MM.1S (cell line): ENCODE measurements around the gene CPVL.

Source experiments
- DNase-seq: peaks from one replicate; pipeline ENCODE4 v3.0.0-alpha.2; 2015
- H2AFZ ChIP-seq: fragments of 300-600 bp; sonication (generic); 2 replicates; pipeline ENCODE4 v1.6.0; 2016; ENCODE audit warnings: antibody characterized with exemption, low read length
- H3F3A ChIP-seq: fragments of 300-600 bp; sonication (generic); 2 replicates; pipeline ENCODE4 v1.6.1; 2016; ENCODE audit warnings: mild to moderate bottlenecking, antibody characterized with exemption, low read length, moderate library complexity, mixed read lengths; ENCODE audit not compliant: insufficient read depth
- H3K27ac ChIP-seq: fragments of 300-600 bp; sonication (generic); 2 replicates; pipeline ENCODE4 v1.5.1; 2016; ENCODE audit warnings: mild to moderate bottlenecking, low read length
- H3K27me3 ChIP-seq: fragments of 300-600 bp; sonication (generic); replicated peaks from 2 replicates; pipeline ENCODE4 v1.6.0; 2016; ENCODE audit warnings: low read length; ENCODE audit not compliant: insufficient read depth
- H3K36me3 ChIP-seq: fragments of 300-600 bp; sonication (generic); replicated peaks from 2 replicates; pipeline ENCODE4 v1.6.1; 2016; ENCODE audit warnings: mild to moderate bottlenecking, low read length, mixed read lengths; ENCODE audit not compliant: insufficient read depth
- H3K4me1 ChIP-seq: fragments of 300-600 bp; sonication (generic); 2 replicates; pipeline ENCODE4 v1.6.1; 2016; ENCODE audit warnings: low read length, mixed read lengths
- H3K4me2 ChIP-seq: fragments of 300-600 bp; sonication (generic); 2 replicates; pipeline ENCODE4 v1.6.0; 2016; ENCODE audit warnings: low read depth, low read length
- H3K4me3 ChIP-seq: fragments of 300-600 bp; sonication (generic); 2 replicates; pipeline ENCODE4 v1.5.1; 2016; ENCODE audit warnings: low read length, mixed read lengths
- H3K79me2 ChIP-seq: fragments of 300-600 bp; sonication (generic); 2 replicates; pipeline ENCODE4 v1.6.1; 2016; ENCODE audit warnings: mixed run types, low read length, mixed read lengths
- H3K9ac ChIP-seq: fragments of 300-600 bp; sonication (generic); 2 replicates; pipeline ENCODE4 v1.6.1; 2016; ENCODE audit warnings: low read length, mixed read lengths
- H3K9me2 ChIP-seq: fragments of 300-600 bp; sonication (generic); replicated peaks from 2 replicates; pipeline ENCODE4 v1.6.1; 2016; ENCODE audit warnings: mild to moderate bottlenecking, low read length, mixed read lengths; ENCODE audit not compliant: insufficient read depth
- H3K9me3 ChIP-seq: fragments of 300-600 bp; sonication (generic); replicated peaks from 2 replicates; pipeline ENCODE4 v1.6.1; 2016; ENCODE audit warnings: mild to moderate bottlenecking, low read length, mixed read lengths; ENCODE audit not compliant: insufficient read depth
- H4K20me1 ChIP-seq: fragments of 300-600 bp; sonication (generic); 2 replicates; pipeline ENCODE4 v1.6.1; 2016; ENCODE audit warnings: mild to moderate bottlenecking, low read length, moderate library complexity, mixed read lengths; ENCODE audit not compliant: insufficient read depth
- EZH2 ChIP-seq: fragments of 300-600 bp; sonication (generic); optimal IDR thresholded peaks from 2 replicates; pipeline ENCODE3; 2017; ENCODE audit warnings: low read depth, mild to moderate bottlenecking, antibody characterized with exemption, low read length, mixed read lengths
- EZH2phosphoT487 ChIP-seq: fragments of 300-600 bp; sonication (generic); IDR thresholded peaks from 2 replicates; pipeline ENCODE4 v1.6.1; 2018; ENCODE audit warnings: antibody characterized with exemption, low read length
- TF ChIP-seq, protein P1 (sequence below): fragments of 300-600 bp; sonication (generic); IDR thresholded peaks from 2 replicates; pipeline ENCODE4 v1.5.1; 2016; ENCODE audit warnings: antibody characterized with exemption, low read length, mixed read lengths

CPVL gene

DNA sequence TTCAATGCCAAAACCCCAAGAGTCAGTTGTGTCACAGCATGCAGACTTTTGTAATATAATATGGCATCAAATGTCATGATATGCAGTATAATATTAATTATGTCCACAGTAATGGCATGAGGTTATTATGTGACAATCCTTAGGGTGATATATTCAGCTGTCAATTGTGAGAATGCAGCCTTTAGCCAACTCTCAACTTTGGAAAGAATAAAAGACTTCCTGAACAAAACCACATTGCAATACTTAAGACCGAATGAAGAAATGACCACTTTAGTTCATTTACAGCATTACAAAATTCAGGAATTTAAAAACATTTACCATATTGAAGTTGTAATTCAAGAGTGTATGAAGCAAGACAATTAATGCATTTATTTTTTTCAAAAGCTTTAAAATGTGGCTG lies 45.4 kb downstream of the CPVL start:
- Histone ChIP-seq H3K4me3 (no peak overlapping the region), H3K9me3 (no peaks in the 10 kb centered on the region), H3K27ac (no peak overlapping the region), H2AFZ (no peak overlapping the region), H3K9me2 (no peaks in the 10 kb centered on the region), H3K27me3 (no peaks in the 10 kb centered on the region), H3K36me3 (no peaks in the 10 kb centered on the region), H3K4me1 (no peaks in the 10 kb centered on the region), H3F3A (no peaks in the 10 kb centered on the region), H3K4me2 (no peak overlapping the region), H4K20me1 (no peaks in the 10 kb centered on the region), H3K9ac (no peak overlapping the region), H3K79me2 (no peaks in the 10 kb centered on the region)
- TF ChIP-seq, protein P1, sequence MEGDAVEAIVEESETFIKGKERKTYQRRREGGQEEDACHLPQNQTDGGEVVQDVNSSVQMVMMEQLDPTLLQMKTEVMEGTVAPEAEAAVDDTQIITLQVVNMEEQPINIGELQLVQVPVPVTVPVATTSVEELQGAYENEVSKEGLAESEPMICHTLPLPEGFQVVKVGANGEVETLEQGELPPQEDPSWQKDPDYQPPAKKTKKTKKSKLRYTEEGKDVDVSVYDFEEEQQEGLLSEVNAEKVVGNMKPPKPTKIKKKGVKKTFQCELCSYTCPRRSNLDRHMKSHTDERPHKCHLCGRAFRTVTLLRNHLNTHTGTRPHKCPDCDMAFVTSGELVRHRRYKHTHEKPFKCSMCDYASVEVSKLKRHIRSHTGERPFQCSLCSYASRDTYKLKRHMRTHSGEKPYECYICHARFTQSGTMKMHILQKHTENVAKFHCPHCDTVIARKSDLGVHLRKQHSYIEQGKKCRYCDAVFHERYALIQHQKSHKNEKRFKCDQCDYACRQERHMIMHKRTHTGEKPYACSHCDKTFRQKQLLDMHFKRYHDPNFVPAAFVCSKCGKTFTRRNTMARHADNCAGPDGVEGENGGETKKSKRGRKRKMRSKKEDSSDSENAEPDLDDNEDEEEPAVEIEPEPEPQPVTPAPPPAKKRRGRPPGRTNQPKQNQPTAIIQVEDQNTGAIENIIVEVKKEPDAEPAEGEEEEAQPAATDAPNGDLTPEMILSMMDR, result no peak
- TF ChIP-seq EZH2 (no peak), EZH2phosphoT487 (no peak)
- no peak for DNase-seq

DNA sequence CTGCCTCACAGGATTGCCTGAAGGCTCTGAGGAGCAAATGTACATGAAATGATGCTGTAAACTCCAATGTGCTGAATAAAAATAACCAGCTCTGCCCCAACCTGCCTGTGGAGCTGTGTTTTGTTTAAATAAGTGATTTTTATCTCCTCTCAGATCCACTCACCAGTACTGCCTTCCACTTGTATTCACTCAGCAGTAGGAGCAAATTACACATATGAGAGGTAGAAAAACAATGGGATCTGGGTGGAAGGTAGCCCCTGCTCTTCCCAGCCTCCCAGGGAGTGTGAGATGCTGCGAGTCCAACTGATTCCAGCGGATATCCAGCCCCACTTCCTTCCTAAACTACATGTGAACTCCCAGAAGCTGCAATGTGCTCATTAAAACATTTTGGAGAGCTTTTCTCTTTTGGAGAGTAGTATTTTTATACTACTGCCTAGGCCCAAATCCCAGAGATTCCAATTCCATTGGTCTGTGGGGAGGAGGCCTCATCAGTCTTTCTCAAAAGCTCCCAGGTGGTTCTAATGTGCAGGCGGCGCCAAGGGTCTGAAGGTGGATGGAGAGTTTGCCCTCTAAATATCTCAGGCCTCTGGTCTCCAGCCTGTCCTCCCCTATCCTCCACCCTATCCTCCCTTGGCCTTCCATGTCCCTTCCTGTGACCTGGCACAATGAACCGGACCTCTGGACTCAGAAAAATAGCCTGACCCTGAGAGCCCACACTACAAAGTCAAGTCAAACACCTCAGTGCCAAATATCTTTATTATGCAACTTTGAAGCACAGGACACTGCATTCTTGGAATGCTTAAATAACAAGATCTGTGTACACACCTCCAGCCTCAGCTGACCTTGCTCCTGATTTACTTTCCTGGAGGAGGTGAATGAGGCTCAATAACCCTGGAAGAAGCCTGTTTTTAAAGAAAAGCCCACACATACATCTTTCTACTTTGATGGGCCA lies 46.2 kb downstream of the CPVL start:
- Histone ChIP-seq H3K36me3 (no peaks in the 10 kb centered on the region), H3K27ac (no peak overlapping the region), H3K4me1 (no peaks in the 10 kb centered on the region), H3K4me2 (no peak overlapping the region), H2AFZ (no peak overlapping the region), H3K9ac (no peak overlapping the region), H3K27me3 (no peaks in the 10 kb centered on the region), H3K79me2 (no peaks in the 10 kb centered on the region), H4K20me1 (no peaks in the 10 kb centered on the region), H3F3A (no peaks in the 10 kb centered on the region), H3K9me2 (no peaks in the 10 kb centered on the region), H3K4me3 (no peak overlapping the region), H3K9me3 (no peaks in the 10 kb centered on the region)
- no peak for DNase-seq
- TF ChIP-seq, protein P1, result no peak
- TF ChIP-seq EZH2phosphoT487, result no peak
- TF ChIP-seq EZH2, result no peak

DNA sequence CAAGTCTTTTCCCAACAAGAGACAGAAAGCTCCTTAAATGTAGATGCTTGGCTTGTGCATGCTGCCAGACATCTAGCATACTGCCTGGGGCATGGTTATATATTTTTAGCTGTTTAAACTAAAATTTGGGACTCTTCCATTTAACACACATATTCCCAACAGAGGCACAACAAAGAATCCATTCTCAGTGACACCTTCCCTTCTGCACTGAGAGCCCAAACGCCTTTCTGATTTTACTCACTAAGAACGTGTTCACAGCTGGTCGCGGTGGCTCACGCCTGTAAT lies 49.9 kb downstream of the CPVL start:
- Histone ChIP-seq H3K9me3 (no peaks in the 10 kb centered on the region), H3K9ac (no peak overlapping the region), H4K20me1 (no peaks in the 10 kb centered on the region), H3K27ac (no peak overlapping the region), H3K4me1 (no peaks in the 10 kb centered on the region), H2AFZ (no peak overlapping the region), H3K27me3 (peaks cover 5% of the 10 kb centered on the region; the same call in 1 of the 2 replicates), H3K36me3 (no peaks in the 10 kb centered on the region), H3K9me2 (no peaks in the 10 kb centered on the region), H3K4me3 (no peak overlapping the region), H3K4me2 (no peak overlapping the region), H3K79me2 (no peaks in the 10 kb centered on the region), H3F3A (no peaks in the 10 kb centered on the region)
- DNase-seq, result no peak
- TF ChIP-seq, protein P1, result no peak
- no peak for TF ChIP-seq EZH2phosphoT487
- TF ChIP-seq EZH2, result no peak
